ENCODE results near the gene ITGB8. TPM values are rescaled to one million over a fixed set of nuclear protein-coding genes. Genes with fewer than 3 reads are reported as not detected.

The ITGB8 gene
- total RNA-seq, 1 experiment from 2014 or later = 13.9 TPM

GRCh38 chr7:20346577-20346976, 15.9 kb downstream of the ITGB8 start:
- H3F3A ChIP-seq (ENCODE audit: low read length, unreplicated experiment) = no peaks in the 10 kb centered on the region
- ChIA-PET CTCF (no interaction called here), POLR2A (ENCODE audit: unreplicated experiment) (no interaction called here)
- H3K4me3 ChIP-seq (ENCODE audit: low read length) = no peak overlapping the region
- no peak for ATAC-seq
- no peak overlapping the region for H2AFZ ChIP-seq (ENCODE audit: low read length)
- no peaks in the 10 kb centered on the region for H3K9me3 ChIP-seq (ENCODE audit: low read length)
- H3K27ac ChIP-seq (ENCODE audit: low read length) = no peak overlapping the region
- H3K9me2 ChIP-seq (replicated peaks; ENCODE audit: low read length) = no peaks in the 10 kb centered on the region
- H3K79me2 ChIP-seq (ENCODE audit: low read length) = no peaks in the 10 kb centered on the region
- H3K36me3 ChIP-seq (ENCODE audit: low read depth, low read length) = no peaks in the 10 kb centered on the region
- BruUV-seq (replicated peaks) = no TSS peak
- H3K4me1 ChIP-seq (ENCODE audit: insufficient read depth, low read length) = peaks cover 25% of the 10 kb centered on the region
- no peak overlapping the region for H3K4me2 ChIP-seq (ENCODE audit: low read length)
- no peaks in the 10 kb centered on the region for H3K27me3 ChIP-seq (ENCODE audit: low read length)
- TF ChIP-seq EZH2phosphoT487 (IDR thresholded peaks at IDR 0.05; ENCODE audit: borderline replicate concordance, low read length) = no peak
- TF ChIP-seq CTCF (conservative IDR thresholded peaks at IDR 0.05; ENCODE audit: low read depth, low read length) = no peak
- no peak for TF ChIP-seq EZH2 (IDR thresholded peaks at IDR 0.05; ENCODE audit: low read length, unreplicated experiment)
- H3K9ac ChIP-seq (ENCODE audit: low read length) = no peak overlapping the region
- intact Hi-C loops (cut with micrococcal nuclease) = no loop called here
- H4K20me1 ChIP-seq (ENCODE audit: low read length) = no peaks in the 10 kb centered on the region
- DNase-seq = no peak

- Histone ChIP-seq H4K20me1 (ENCODE audit: low read length) (no peaks in the 10 kb centered on the region), H3K4me3 (ENCODE audit: low read length) (no peak overlapping the region), H2AFZ (ENCODE audit: low read length) (no peak overlapping the region), H3F3A (ENCODE audit: low read length, unreplicated experiment) (peaks cover 4% of the 10 kb centered on the region), H3K9ac (ENCODE audit: low read length) (no peak overlapping the region), H3K27ac (ENCODE audit: low read length) (no peak overlapping the region), H3K4me2 (ENCODE audit: low read length) (no peak overlapping the region), H3K9me3 (ENCODE audit: low read length) (no peaks in the 10 kb centered on the region), H3K4me1 (ENCODE audit: insufficient read depth, low read length) (peaks cover 28% of the 10 kb centered on the region), H3K9me2 (replicated peaks; ENCODE audit: low read length) (no peaks in the 10 kb centered on the region), H3K27me3 (ENCODE audit: low read length) (no peaks in the 10 kb centered on the region), H3K36me3 (ENCODE audit: low read depth, low read length) (no peaks in the 10 kb centered on the region), H3K79me2 (ENCODE audit: low read length) (no peaks in the 10 kb centered on the region)
- no TSS peak for BruUV-seq (replicated peaks)
- DNase-seq = no peak
- ChIA-PET POLR2A (ENCODE audit: unreplicated experiment) (no interaction called here), CTCF (no interaction called here)
- intact Hi-C loops (cut with micrococcal nuclease) = no loop called here
- TF ChIP-seq CTCF (conservative IDR thresholded peaks at IDR 0.05; ENCODE audit: low read depth, low read length) (no peak), EZH2phosphoT487 (IDR thresholded peaks at IDR 0.05; ENCODE audit: borderline replicate concordance, low read length) (no peak), EZH2 (IDR thresholded peaks at IDR 0.05; ENCODE audit: low read length, unreplicated experiment) (no peak)
- no peak for ATAC-seq
Observed at GRCh38 chr7:20347680-20348079, 17.0 kb downstream of the ITGB8 start.

- H3K9me2 ChIP-seq (replicated peaks; ENCODE audit: low read length) = no peaks in the 10 kb centered on the region
- H3K9me3 ChIP-seq (ENCODE audit: low read length) = no peaks in the 10 kb centered on the region
- no peak overlapping the region for H3K4me3 ChIP-seq (ENCODE audit: low read length)
- intact Hi-C loops (cut with micrococcal nuclease) = no loop called here
- H3K27me3 ChIP-seq (ENCODE audit: low read length) = no peaks in the 10 kb centered on the region
- ATAC-seq (no peak), DNase-seq (no peak)
- CTCF ChIA-PET = no interaction called here
- no peaks in the 10 kb centered on the region for H3K79me2 ChIP-seq (ENCODE audit: low read length)
- H4K20me1 ChIP-seq (ENCODE audit: low read length) = no peaks in the 10 kb centered on the region
- H3F3A ChIP-seq (ENCODE audit: low read length, unreplicated experiment) = peaks cover 6% of the 10 kb centered on the region
- no peak overlapping the region for H2AFZ ChIP-seq (ENCODE audit: low read length)
- H3K27ac ChIP-seq (ENCODE audit: low read length) = no peak overlapping the region
- POLR2A ChIA-PET (ENCODE audit: unreplicated experiment) = no interaction called here
- no peak overlapping the region for H3K4me2 ChIP-seq (ENCODE audit: low read length)
- no peaks in the 10 kb centered on the region for H3K36me3 ChIP-seq (ENCODE audit: low read depth, low read length)
- peaks cover 26% of the 10 kb centered on the region for H3K4me1 ChIP-seq (ENCODE audit: insufficient read depth, low read length)
- TF ChIP-seq EZH2phosphoT487 (IDR thresholded peaks at IDR 0.05; ENCODE audit: borderline replicate concordance, low read length) = no peak
- TF ChIP-seq CTCF (conservative IDR thresholded peaks at IDR 0.05; ENCODE audit: low read depth, low read length) = no peak
- TF ChIP-seq EZH2 (IDR thresholded peaks at IDR 0.05; ENCODE audit: low read length, unreplicated experiment) = no peak
- BruUV-seq (replicated peaks) = no TSS peak
- H3K9ac ChIP-seq (ENCODE audit: low read length) = no peak overlapping the region
Observed at GRCh38 chr7:20348125-20348807, 17.6 kb downstream of the ITGB8 start.
